ENCODE data around the gene PARP9. TPM values are rescaled to one million over a fixed set of nuclear protein-coding genes. Genes with fewer than 3 reads are reported as not detected.
A peak's percentile ranks its signal among the peaks of the same experiment; 100 is the strongest.

Gene PARP9
- total and polyA plus RNA-seq, 2 of the 13 experiments (the other 11 are each of a cell fraction or from before 2014, with no cell fraction given): 6.5 to 10.6 TPM

GRCh38 chr3:122513386-122514122 lies 50.5 kb downstream of the PARP9 start (continued):
- TF ChIP-seq, protein P1, sequence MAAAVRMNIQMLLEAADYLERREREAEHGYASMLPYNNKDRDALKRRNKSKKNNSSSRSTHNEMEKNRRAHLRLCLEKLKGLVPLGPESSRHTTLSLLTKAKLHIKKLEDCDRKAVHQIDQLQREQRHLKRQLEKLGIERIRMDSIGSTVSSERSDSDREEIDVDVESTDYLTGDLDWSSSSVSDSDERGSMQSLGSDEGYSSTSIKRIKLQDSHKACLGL (CRISPR knock-in tag; IDR thresholded peaks at IDR 0.05): 0 out of 2 replicates have a peak, but pooled peaks have one; percentile 61
- TF ChIP-seq MIER2 (CRISPR knock-in tag; IDR thresholded peaks at IDR 0.05): no peak
- no peak for TF ChIP-seq HNRNPK (IDR thresholded peaks at IDR 0.05; ENCODE audit: low read depth, low read length, poor library complexity, severe bottlenecking)
- TF ChIP-seq GATAD2A (CRISPR knock-in tag; IDR thresholded peaks at IDR 0.05): 0 out of 2 replicates have a peak, but pooled peaks have one; percentile 32
- no peak for TF ChIP-seq KDM4B (CRISPR knock-in tag; IDR thresholded peaks at IDR 0.05)
- no peak for TF ChIP-seq ZNF282 (IDR thresholded peaks at IDR 0.05; ENCODE audit: partially characterized antibody)
- no peak for TF ChIP-seq ZFP41 (CRISPR knock-in tag; IDR thresholded peaks at IDR 0.05; ENCODE audit: borderline replicate concordance)

- CTCF ChIA-PET (ENCODE audit: low intra/inter-chr PET ratio, low total read pairs): no interaction called here
- FAIRE-seq (no peak), DNase-seq (ENCODE audit: low spot score) (no peak), ATAC-seq (no peak)
- WGBS (ENCODE audit: low lambda C conversion rate): 92% methylated on average over 15 of the region's 15 CpGs
- BruUV-seq (replicated peaks): no TSS peak
- Histone ChIP-seq H3K36me3 (replicated peaks in 1 of 2; ENCODE audit: control insufficient read depth in 1 of 2, insufficient read depth in 2 of 2, low read length in 2 of 2) (no peaks in the 10 kb centered on the region), H3K4me3 (replicated peaks in 1 of 3; ENCODE audit: insufficient read depth in 1 of 3, low read depth in 2 of 3, low read length in 3 of 3) (peak overlapping the region in 1 of 3 experiments; percentile 11; a peak in 1 of 6 replicates), H3K9me3 (ENCODE audit: low read length) (no peaks in the 10 kb centered on the region), H3K27me3 (ENCODE audit: control insufficient read depth in 1 of 2, insufficient read depth in 2 of 2, low read length in 2 of 2) (no peaks in the 10 kb centered on the region; a peak in 1 of 5 replicates), H4K20me1 (ENCODE audit: insufficient read depth, low read length) (peaks cover 40% of the 10 kb centered on the region), H2AFZ (ENCODE audit: low read length) (no peak overlapping the region), H3K79me2 (ENCODE audit: insufficient read depth, low read length) (peaks cover 66% of the 10 kb centered on the region), H3K27ac (ENCODE audit: extremely low read length, insufficient read depth, low read length) (no peak overlapping the region), H3K4me2 (ENCODE audit: low read depth, low read length) (peak overlapping the region; percentile 97; the same call in 1 of the 2 replicates), H3K9ac (ENCODE audit: insufficient read depth, low read depth, low read length) (no peak overlapping the region), H3K4me1 (ENCODE audit: insufficient read depth, low read length) (peaks cover 56% of the 10 kb centered on the region)
- POLR2A ChIA-PET: no interaction called here
- intact Hi-C loops (cut with micrococcal nuclease; ENCODE audit: unreplicated experiment) (loop anchor here (5.0 kb wide), 1 partner anchor 40 kb away; no protein-coding TSS in a partner anchor), in situ Hi-C loops (cut with HindIII; ENCODE audit: extremely low pct_ligation_motif_present, low pct_unique_long_range_greater_than_20kb) (no loop called here)
- no peak for TF ChIP-seq HHEX (CRISPR knock-in tag; IDR thresholded peaks at IDR 0.05)
- TF ChIP-seq CAMTA2 (CRISPR knock-in tag; IDR thresholded peaks at IDR 0.05; ENCODE audit: borderline replicate concordance): no peak
- no peak for TF ChIP-seq ZNF691 (CRISPR knock-in tag; IDR thresholded peaks at IDR 0.05; ENCODE audit: borderline replicate concordance, low read depth)
- no peak for TF ChIP-seq SIN3A (IDR thresholded peaks at IDR 0.05; ENCODE audit: borderline replicate concordance, low read depth, low read length)
- TF ChIP-seq KAT8 (CRISPR knock-in tag; IDR thresholded peaks at IDR 0.05): no peak
- no peak for TF ChIP-seq FOXA3 (CRISPR knock-in tag; IDR thresholded peaks at IDR 0.05)
- TF ChIP-seq ZNF317 (CRISPR knock-in tag; IDR thresholded peaks at IDR 0.05): no peak
- no peak for TF ChIP-seq SRSF1 (optimal IDR thresholded peaks at IDR 0.05; ENCODE audit: low read depth, low read length)
- TF ChIP-seq ZNF20 (CRISPR knock-in tag; IDR thresholded peaks at IDR 0.05): no peak
- no peak for TF ChIP-seq ZNF546 (CRISPR knock-in tag; conservative IDR thresholded peaks at IDR 0.05)
- TF ChIP-seq PBX3 (CRISPR knock-in tag; IDR thresholded peaks at IDR 0.05; ENCODE audit: borderline replicate concordance): no peak
Measured at GRCh38 chr3:122512284-122512683, 51.8 kb downstream of the PARP9 start.
